ENCODE results near the gene STRAP. TPM values are rescaled to one million over a fixed set of nuclear protein-coding genes. Genes with fewer than 3 reads are reported as not detected.

The STRAP gene
- total and polyA plus RNA-seq, 12 donors = 48.6 to 231 (median 92.8) TPM

DNA sequence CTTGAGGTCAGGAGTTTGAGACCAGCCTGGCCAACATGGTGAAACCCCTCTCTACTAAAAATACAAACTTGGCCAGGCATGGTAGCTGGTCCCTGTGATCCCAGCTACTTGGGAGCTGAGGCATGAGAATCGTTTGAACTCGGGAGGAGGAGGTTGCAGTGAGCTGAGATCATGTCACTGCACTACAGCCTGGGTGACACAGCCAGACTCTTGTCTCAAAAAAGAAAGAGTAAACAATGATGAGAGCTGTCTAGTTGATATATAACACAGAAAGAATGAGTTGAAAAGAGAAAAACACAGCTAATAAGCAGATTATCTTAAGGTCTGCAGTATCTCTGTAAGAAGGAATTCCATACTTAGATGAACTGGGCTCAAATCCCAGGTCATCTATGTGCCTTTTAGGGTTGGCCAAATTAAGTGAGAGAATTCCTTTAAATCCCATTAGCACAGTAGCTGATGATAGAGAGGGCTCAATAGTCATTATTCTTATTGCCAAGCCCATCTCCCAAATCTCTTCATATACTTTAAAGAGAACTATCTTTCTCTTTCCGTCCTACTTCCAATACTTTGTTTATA, 31.1 kb upstream of the STRAP start:
- H3K27ac ChIP-seq = no peak overlapping the region
- peaks cover 0 to 4% of the 10 kb centered on the region in 2 donors for H3K4me1 ChIP-seq (replicated peaks in 1 of 2)
- no peak overlapping the region for H3K4me3 ChIP-seq
- no peaks in the 10 kb centered on the region for H3K9me3 ChIP-seq (replicated peaks in 1 of 3)
- WGBS, 4 donors = 58 to 74% (median 66%) methylated on average over 3 of the region's 3 CpGs
- intact Hi-C loops (cut with DNase I) = loop anchor here (5.0 to 10.0 kb wide), 2 partner anchors 259 to 576 kb away; no protein-coding TSS in a partner anchor
- H3K27me3 ChIP-seq = no peaks in the 10 kb centered on the region
- H3K36me3 ChIP-seq (replicated peaks in 1 of 2) = no peaks in the 10 kb centered on the region
- no peak for DNase-seq
- TF ChIP-seq CTCF (IDR thresholded peaks at IDR 0.05) (no peak), POLR2A (IDR thresholded peaks at IDR 0.05) (no peak)

DNA sequence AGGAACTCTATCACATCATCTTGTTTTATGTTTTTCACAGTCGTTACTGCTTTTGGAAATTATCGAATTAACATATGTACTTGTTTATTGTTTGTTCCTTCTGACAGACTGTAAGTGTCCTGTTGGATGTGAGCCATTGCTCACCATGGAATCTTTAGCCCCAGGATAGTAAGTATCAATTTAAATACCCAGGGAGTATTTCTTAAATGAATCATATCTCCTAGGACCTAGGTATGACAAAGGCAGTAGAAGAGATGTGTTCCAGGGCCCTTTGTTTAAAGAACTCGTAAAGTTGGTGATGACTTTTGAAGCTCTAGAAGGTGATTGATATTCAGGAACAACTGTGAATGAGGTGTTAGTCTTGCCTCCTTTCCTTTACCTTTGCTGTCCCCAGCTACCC, 30.3 kb upstream of the STRAP start:
- 75 to 91% (median 79%) methylated on average over 3 of the region's 3 CpGs for WGBS, 4 donors
- Histone ChIP-seq H3K4me1 (replicated peaks in 1 of 2) (no peaks in the 10 kb centered on the region), H3K36me3 (replicated peaks in 1 of 2) (no peaks in the 10 kb centered on the region), H3K27ac (no peak overlapping the region), H3K4me3 (no peak overlapping the region), H3K9me3 (replicated peaks in 1 of 3) (no peaks in the 10 kb centered on the region), H3K27me3 (no peaks in the 10 kb centered on the region)
- DNase-seq = no peak
- intact Hi-C loops (cut with DNase I) = loop anchor here (5.0 to 10.0 kb wide), 2 partner anchors 260 to 577 kb away; no protein-coding TSS in a partner anchor
- TF ChIP-seq POLR2A (IDR thresholded peaks at IDR 0.05) = no peak
- no peak for TF ChIP-seq CTCF (IDR thresholded peaks at IDR 0.05)

DNA sequence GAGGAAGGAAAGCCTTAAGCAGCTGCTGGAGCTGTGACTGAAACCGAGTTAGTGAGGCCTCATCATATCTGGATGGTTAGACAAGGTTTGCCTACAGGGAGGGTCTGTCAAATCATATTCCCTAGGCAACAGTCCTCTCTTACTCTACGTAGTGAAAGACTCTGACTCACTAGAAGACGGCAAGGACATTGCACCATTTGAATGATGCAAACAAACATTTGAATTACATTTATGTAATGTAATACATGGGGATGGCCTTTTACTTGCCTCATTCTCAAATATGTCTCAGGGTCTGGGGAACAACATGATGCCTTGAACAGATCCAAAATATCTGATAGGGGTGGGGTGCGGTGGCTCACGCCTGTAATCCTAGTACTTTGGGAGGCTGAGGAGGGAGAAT, 29.8 kb upstream of the STRAP start:
- 79 to 88% (median 84%) methylated on average over 4 to 5 of the region's 5 CpGs for WGBS, 4 donors
- intact Hi-C loops (cut with DNase I) = loop anchor here (5.0 to 10.0 kb wide), 2 partner anchors 260 to 578 kb away; no protein-coding TSS in a partner anchor
- Histone ChIP-seq H3K27ac (no peak overlapping the region), H3K4me1 (replicated peaks in 1 of 2) (no peaks in the 10 kb centered on the region), H3K27me3 (no peaks in the 10 kb centered on the region), H3K36me3 (replicated peaks in 1 of 2) (no peaks in the 10 kb centered on the region), H3K4me3 (no peak overlapping the region), H3K9me3 (replicated peaks in 1 of 3) (no peaks in the 10 kb centered on the region)
- no peak for DNase-seq
- no peak for TF ChIP-seq CTCF (IDR thresholded peaks at IDR 0.05)
- TF ChIP-seq POLR2A (IDR thresholded peaks at IDR 0.05) = no peak

DNA sequence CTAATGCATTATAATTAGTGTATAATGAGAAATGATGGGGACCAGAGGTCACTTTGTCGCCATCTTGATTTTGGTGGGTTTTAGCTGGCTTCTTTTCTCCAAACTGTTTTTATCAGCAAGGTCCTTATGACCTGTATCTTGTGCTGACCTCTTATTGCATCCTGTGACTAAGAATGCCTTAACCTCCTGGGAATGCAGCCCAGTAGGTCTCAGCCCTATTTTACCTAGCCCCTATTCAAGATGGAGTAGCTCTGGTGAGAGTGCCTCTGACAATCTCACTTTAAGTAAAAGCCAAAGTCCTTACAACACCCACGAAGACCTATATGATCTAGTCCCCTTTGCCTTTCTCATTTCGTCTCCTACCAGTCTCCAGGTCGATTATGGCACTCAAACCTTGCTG, 28.3 kb upstream of the STRAP start:
- no peak overlapping the region for H3K4me3 ChIP-seq
- TF ChIP-seq POLR2A (IDR thresholded peaks at IDR 0.05) (no peak), CTCF (IDR thresholded peaks at IDR 0.05) (no peak)
- WGBS, 4 donors = 81 to 88% (median 83%) methylated on average over 4 of the region's 4 CpGs
- no peaks in the 10 kb centered on the region for H3K36me3 ChIP-seq (replicated peaks in 1 of 2)
- H3K27ac ChIP-seq = no peak overlapping the region
- intact Hi-C loops (cut with DNase I) = loop anchor here (5.0 to 10.0 kb wide), 2 partner anchors 262 to 579 kb away; no protein-coding TSS in a partner anchor
- H3K4me1 ChIP-seq (replicated peaks in 1 of 2) = no peaks in the 10 kb centered on the region
- no peak for DNase-seq
- no peaks in the 10 kb centered on the region for H3K27me3 ChIP-seq
- no peaks in the 10 kb centered on the region for H3K9me3 ChIP-seq (replicated peaks in 1 of 3)

Measured in adrenal gland (tissue), 12 donors.